Colonic mucosa (tissue), 4 donors: Measurements from ENCODE around the gene TRMU. TPM values are rescaled to one million over a fixed set of nuclear protein-coding genes. Genes with fewer than 3 reads are reported as not detected.

Experiments used
- DNase-seq: peaks from one replicate; pipeline ENCODE4 v3.0.0-alpha.2; 2020
- H3K27ac ChIP-seq: fragments of 200-600 bp; one replicate; pipeline ENCODE4 v1.8.0; 2021
- H3K27me3 ChIP-seq: fragments of 200-600 bp; one replicate; pipeline ENCODE4 v1.8.0; 2021
- H3K36me3 ChIP-seq: fragments of 200-600 bp; one replicate; pipeline ENCODE4 v1.8.0; 2021
- H3K4me1 ChIP-seq: fragments of 200-600 bp; one replicate; pipeline ENCODE4 v1.8.0; 2021; ENCODE audit warnings: mild to moderate bottlenecking
- H3K4me3 ChIP-seq: fragments of 200-600 bp; one replicate; pipeline ENCODE4 v1.8.0; 2021
- H3K9ac ChIP-seq, 2 donors: one replicate each; pipeline ENCODE4 v1.7.0; 2013; ENCODE audit warnings: control low read depth in 2 of 2, low read depth in 2 of 2, low read length in 2 of 2
- H3K9me3 ChIP-seq: fragments of 200-600 bp; one replicate; pipeline ENCODE4 v1.8.0; 2021
- CTCF ChIP-seq: fragments of 200-600 bp; IDR thresholded peaks from one replicate; pipeline ENCODE4 v1.8.0; 2022; ENCODE audit warnings: antibody characterized with exemption, mild to moderate bottlenecking
- intact Hi-C: fragments of 100-400 bp; cut with DNase I; formaldehyde crosslinking; loops from one replicate; pipeline ENCODE4 v1.14.1; 2022
- total RNA-seq, 2 donors: library from RNA; stranded (reverse); fragmentation: NEBNext Ultra II Directional in 1 of 2; extraction: Animal tissue kit (Norgen Biotek cat#: 25700) in 1 of 2; gene quantifications; one replicate each; pipeline ENCODE4 v1.2.1, GENCODE V29; 2021
- donor health status: healthy.
- donor health status: DM: no; HTN: no; CAD: no.
- donor health status: DM: no; HTN: no; CAD: no.

The TRMU gene
- total RNA-seq, 2 donors from 2014 or later, result 25.2 to 71.8 TPM

- no peaks in the 10 kb centered on the region for H3K27me3 ChIP-seq
- peaks cover 31% of the 10 kb centered on the region for H3K36me3 ChIP-seq
- TF ChIP-seq CTCF, result no peak
- H3K4me3 ChIP-seq, result no peak overlapping the region
- intact Hi-C loops, result no loop called here
- no peak for DNase-seq
- H3K9ac ChIP-seq, result no peak overlapping the region
- peaks cover 6% of the 10 kb centered on the region for H3K4me1 ChIP-seq
- no peak overlapping the region for H3K27ac ChIP-seq
- H3K9me3 ChIP-seq, result no peaks in the 10 kb centered on the region
Measured at GRCh38 chr22:46340676-46341075, 5.2 kb downstream of the TRMU start.

- Histone ChIP-seq H3K9me3 (no peaks in the 10 kb centered on the region), H3K36me3 (peaks cover 26% of the 10 kb centered on the region), H3K4me1 (no peaks in the 10 kb centered on the region), H3K27me3 (no peaks in the 10 kb centered on the region), H3K9ac (no peak overlapping the region), H3K4me3 (no peak overlapping the region), H3K27ac (no peak overlapping the region)
- DNase-seq, result no peak
- intact Hi-C loops, result no loop called here
- no peak for TF ChIP-seq CTCF
Measured at GRCh38 chr22:46346680-46347405, 11.3 kb downstream of the TRMU start.

GRCh38 chr22:46347646-46348045, 12.1 kb downstream of the TRMU start:
- intact Hi-C loops, result no loop called here
- Histone ChIP-seq H3K27me3 (no peaks in the 10 kb centered on the region), H3K4me1 (no peaks in the 10 kb centered on the region), H3K9me3 (no peaks in the 10 kb centered on the region), H3K36me3 (peaks cover 22% of the 10 kb centered on the region), H3K9ac (no peak overlapping the region), H3K27ac (no peak overlapping the region), H3K4me3 (no peak overlapping the region)
- TF ChIP-seq CTCF, result no peak
- DNase-seq, result no peak

GRCh38 chr22:46348099-46348695, 12.7 kb downstream of the TRMU start:
- intact Hi-C loops, result no loop called here
- H3K9ac ChIP-seq, result no peak overlapping the region
- no peak for TF ChIP-seq CTCF
- no peaks in the 10 kb centered on the region for H3K27me3 ChIP-seq
- H3K4me1 ChIP-seq, result no peaks in the 10 kb centered on the region
- H3K4me3 ChIP-seq, result no peak overlapping the region
- DNase-seq, result no peak
- H3K36me3 ChIP-seq, result peaks cover 19% of the 10 kb centered on the region
- no peaks in the 10 kb centered on the region for H3K9me3 ChIP-seq
- no peak overlapping the region for H3K27ac ChIP-seq

- intact Hi-C loops, result no loop called here
- Histone ChIP-seq H3K27ac (no peak overlapping the region), H3K9ac (no peak overlapping the region), H3K4me1 (no peaks in the 10 kb centered on the region), H3K36me3 (peaks cover 9% of the 10 kb centered on the region), H3K4me3 (no peak overlapping the region), H3K9me3 (no peaks in the 10 kb centered on the region), H3K27me3 (no peaks in the 10 kb centered on the region)
- DNase-seq, result no peak
- no peak for TF ChIP-seq CTCF
Measured at GRCh38 chr22:46349238-46349637, 13.7 kb downstream of the TRMU start.
